HCEC 1CT (cell line): ENCODE measurements around the gene PPP1R14C.
"Not testable (repeated sequence)": the region's sequence is repeated elsewhere in the genome, so short reads cannot be mapped to it uniquely, and the experiment has no call there.

Source experiments
- DNase-seq: peaks from one replicate; pipeline ENCODE4 v3.0.0-alpha.2; 2017

The PPP1R14C gene

GRCh38 chr6:150172929-150173328 is 30.1 kb downstream of the PPP1R14C start:
- DNase-seq: no peak

- DNase-seq: no peak
These were observed 32.8 kb downstream of the PPP1R14C start for GRCh38 chr6:150175586-150176151.

- no peak for DNase-seq
These were observed 33.3 kb downstream of the PPP1R14C start for GRCh38 chr6:150176152-150176551.

GRCh38 chr6:150176659-150177058 is 33.8 kb downstream of the PPP1R14C start:
- DNase-seq: no peak

GRCh38 chr6:150177259-150177951 is 34.6 kb downstream of the PPP1R14C start:
- DNase-seq: no peak

GRCh38 chr6:150177952-150178520 is 35.2 kb downstream of the PPP1R14C start:
- DNase-seq: no peak

GRCh38 chr6:150179030-150179429 is 36.2 kb downstream of the PPP1R14C start:
- DNase-seq: no peak

- DNase-seq: not testable (repeated sequence)
These were observed 37.1 kb downstream of the PPP1R14C start for GRCh38 chr6:150179907-150180424.

- DNase-seq: no peak
These were observed 37.7 kb downstream of the PPP1R14C start for GRCh38 chr6:150180517-150180916.

GRCh38 chr6:150182460-150183078 is 39.7 kb downstream of the PPP1R14C start:
- DNase-seq: no peak

GRCh38 chr6:150183105-150183504 is 40.3 kb downstream of the PPP1R14C start:
- no peak for DNase-seq

- DNase-seq: no peak
These were observed 41.1 kb downstream of the PPP1R14C start for GRCh38 chr6:150183966-150184365.

- no peak for DNase-seq
These were observed 42.2 kb downstream of the PPP1R14C start for GRCh38 chr6:150184850-150185731.

- DNase-seq: no peak
These were observed 42.9 kb downstream of the PPP1R14C start for GRCh38 chr6:150185732-150186117.

GRCh38 chr6:150186129-150186898 is 43.5 kb downstream of the PPP1R14C start:
- DNase-seq: no peak

GRCh38 chr6:150187433-150187832 is 44.6 kb downstream of the PPP1R14C start:
- DNase-seq: not testable (repeated sequence)

GRCh38 chr6:150189122-150189521 is 46.3 kb downstream of the PPP1R14C start:
- no peak for DNase-seq

GRCh38 chr6:150191809-150192208 is 49.0 kb downstream of the PPP1R14C start:
- no peak for DNase-seq

GRCh38 chr6:150194195-150194594 is 51.4 kb downstream of the PPP1R14C start:
- no peak for DNase-seq

GRCh38 chr6:150195996-150196417 is 53.2 kb downstream of the PPP1R14C start:
- DNase-seq: no peak

- no peak for DNase-seq
These were observed 54.3 kb downstream of the PPP1R14C start for GRCh38 chr6:150196942-150197745.
